Epithelial cell of esophagus (primary cell): ENCODE results near the gene CCDC85A.

Experiments
- DNase-seq: peaks from one replicate; pipeline ENCODE4 v3.0.0; 2010; ENCODE audit warnings: low read depth
- H3K4me3 ChIP-seq: 2 replicates; pipeline ENCODE4 v1.5.1; 2011; ENCODE audit warnings: mild to moderate bottlenecking, low read length, control low read depth
- TF ChIP-seq, protein P1 (sequence below): IDR thresholded peaks from 2 replicates; pipeline ENCODE4 v1.5.1; 2011; ENCODE audit warnings: low read depth, mild to moderate bottlenecking, low read length, control low read depth, inconsistent platforms; ENCODE audit not compliant: insufficient read depth; ENCODE audit errors: missing control alignments

The CCDC85A gene

DNA sequence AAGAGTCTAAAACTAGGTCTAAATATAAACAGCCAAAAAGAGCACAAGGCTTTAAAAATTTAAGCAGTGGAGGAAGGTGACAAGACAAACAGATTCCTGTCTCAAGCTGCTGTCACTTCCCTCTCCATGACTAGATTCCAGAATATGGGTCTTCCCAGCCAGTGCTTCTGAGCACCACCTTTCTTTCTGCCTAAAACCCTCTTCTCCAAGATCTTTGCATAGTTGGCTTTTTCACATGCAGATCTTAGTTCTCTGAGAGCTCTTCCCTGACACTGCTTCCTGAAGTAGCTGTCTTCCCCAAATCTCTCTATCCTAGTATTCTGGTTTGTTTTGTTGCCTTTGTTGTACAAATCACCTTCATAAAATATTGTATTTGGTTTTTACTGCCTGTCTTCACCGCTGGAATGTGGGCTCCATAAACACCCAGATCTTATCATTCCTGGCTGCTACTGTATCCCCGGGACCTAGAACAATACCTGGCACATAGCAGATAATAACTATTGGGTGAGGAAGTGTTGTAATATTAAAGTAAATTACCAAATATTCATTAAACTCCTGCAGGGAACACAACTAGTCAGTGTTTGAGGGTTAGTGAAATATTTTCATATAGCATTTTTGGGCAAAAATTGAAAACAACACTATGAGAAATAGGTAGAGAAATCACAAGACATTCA is 150.2 kb downstream of the CCDC85A start:
- DNase-seq, result no peak
- TF ChIP-seq, protein P1, sequence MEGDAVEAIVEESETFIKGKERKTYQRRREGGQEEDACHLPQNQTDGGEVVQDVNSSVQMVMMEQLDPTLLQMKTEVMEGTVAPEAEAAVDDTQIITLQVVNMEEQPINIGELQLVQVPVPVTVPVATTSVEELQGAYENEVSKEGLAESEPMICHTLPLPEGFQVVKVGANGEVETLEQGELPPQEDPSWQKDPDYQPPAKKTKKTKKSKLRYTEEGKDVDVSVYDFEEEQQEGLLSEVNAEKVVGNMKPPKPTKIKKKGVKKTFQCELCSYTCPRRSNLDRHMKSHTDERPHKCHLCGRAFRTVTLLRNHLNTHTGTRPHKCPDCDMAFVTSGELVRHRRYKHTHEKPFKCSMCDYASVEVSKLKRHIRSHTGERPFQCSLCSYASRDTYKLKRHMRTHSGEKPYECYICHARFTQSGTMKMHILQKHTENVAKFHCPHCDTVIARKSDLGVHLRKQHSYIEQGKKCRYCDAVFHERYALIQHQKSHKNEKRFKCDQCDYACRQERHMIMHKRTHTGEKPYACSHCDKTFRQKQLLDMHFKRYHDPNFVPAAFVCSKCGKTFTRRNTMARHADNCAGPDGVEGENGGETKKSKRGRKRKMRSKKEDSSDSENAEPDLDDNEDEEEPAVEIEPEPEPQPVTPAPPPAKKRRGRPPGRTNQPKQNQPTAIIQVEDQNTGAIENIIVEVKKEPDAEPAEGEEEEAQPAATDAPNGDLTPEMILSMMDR, result no peak
- no peak overlapping the region for H3K4me3 ChIP-seq

DNA sequence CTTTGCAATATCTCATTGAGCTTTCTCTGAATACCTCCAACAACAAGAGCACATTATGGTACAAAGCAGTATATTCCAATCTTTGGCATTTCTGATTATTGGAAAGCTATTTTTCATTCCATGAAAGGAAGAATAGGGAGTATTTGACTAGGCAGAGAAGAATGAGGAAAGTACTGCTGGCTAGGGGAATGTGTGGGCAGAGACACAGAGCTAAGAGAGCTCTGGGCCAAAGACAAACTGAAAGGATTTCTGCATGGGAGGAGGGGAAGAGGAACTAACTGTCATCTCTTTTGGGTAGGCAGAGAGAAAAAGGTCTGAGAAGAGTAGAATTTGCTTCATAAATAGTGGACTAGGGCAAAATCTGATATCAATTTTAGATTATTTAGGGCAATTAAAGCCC is 150.8 kb downstream of the CCDC85A start:
- TF ChIP-seq, protein P1, result no peak
- peak; percentile 4 for DNase-seq
- H3K4me3 ChIP-seq, result no peak overlapping the region

DNA sequence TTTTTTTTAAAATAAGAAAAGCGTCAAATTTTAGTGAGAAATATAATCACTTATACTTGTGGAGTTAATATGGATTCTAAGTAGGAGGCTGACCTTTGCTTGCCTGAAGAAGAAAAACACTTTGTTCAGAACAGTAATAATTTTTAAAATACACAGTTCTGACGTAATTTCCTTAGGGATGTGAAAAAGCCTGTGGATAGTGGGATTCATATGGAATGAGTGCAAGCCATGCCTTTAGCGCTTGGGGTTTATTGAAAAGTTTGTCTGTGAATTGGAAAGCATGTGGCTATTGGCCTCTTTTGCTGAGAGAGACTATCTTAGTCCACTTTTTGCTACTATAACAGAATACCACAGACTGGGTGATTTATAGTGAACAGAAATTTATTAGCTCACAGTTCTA is 151.3 kb downstream of the CCDC85A start:
- DNase-seq, result no peak
- no peak overlapping the region for H3K4me3 ChIP-seq
- TF ChIP-seq, protein P1, result no peak

DNA sequence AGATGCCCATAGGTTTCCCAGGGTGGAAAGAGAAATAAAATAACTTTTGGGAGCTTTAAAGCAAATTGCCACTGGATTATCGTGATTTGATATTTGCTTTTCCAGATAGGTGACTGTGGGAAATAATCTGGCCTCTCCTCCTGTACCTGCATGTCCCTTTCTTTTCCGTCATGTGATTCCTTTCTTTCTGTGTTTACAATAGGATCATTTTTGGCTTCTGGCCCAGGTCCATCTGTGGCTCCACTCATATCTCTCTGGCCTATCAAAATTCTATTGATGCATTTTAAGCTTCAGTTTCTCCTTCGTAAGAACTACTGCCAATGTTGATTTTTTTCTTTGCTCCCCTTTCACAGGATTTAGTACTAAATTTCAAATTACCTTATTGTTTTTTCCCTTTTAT is 153.6 kb downstream of the CCDC85A start:
- no peak overlapping the region for H3K4me3 ChIP-seq
- TF ChIP-seq, protein P1, result no peak
- DNase-seq, result no peak

DNA sequence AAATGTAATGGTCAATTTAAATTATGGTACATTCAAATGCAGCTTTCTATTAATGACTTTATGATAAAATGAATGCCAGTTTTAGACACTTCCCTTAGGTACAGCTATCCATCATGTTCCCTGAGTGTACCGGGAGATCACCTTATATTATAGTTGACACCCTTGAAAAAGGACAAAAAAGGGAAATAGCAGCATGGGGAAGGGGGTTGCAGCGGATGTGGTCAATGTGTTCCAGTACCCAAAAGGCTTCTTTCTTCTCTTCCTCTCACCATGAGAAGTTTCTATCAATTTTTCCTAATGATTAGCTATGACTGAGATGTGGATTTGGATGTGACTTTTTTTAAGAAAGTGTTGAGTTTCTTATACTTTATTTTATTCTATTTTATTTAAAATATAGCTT is 154.4 kb downstream of the CCDC85A start:
- no peak for DNase-seq
- TF ChIP-seq, protein P1, result no peak
- no peak overlapping the region for H3K4me3 ChIP-seq

DNA sequence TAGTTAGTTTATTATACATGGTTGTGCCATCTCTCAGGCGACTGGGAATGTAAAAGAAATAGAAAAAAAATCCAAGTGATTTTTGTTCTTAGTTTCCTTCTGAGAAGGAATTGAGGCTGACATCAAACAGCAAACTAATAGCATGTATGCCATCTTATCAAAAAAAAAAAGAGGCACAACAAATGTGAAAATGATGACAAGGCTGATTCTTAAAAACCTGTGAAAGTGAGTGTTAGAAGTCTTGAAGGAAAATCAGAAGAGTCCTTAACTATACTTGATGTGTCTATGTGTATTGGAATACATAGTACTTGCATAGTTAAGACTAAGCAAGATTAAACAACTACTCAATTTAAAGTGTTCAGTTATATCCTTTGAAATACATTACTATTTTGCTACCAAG is 161.0 kb downstream of the CCDC85A start:
- DNase-seq, result no peak
- TF ChIP-seq, protein P1, result no peak
- H3K4me3 ChIP-seq, result no peak overlapping the region

DNA sequence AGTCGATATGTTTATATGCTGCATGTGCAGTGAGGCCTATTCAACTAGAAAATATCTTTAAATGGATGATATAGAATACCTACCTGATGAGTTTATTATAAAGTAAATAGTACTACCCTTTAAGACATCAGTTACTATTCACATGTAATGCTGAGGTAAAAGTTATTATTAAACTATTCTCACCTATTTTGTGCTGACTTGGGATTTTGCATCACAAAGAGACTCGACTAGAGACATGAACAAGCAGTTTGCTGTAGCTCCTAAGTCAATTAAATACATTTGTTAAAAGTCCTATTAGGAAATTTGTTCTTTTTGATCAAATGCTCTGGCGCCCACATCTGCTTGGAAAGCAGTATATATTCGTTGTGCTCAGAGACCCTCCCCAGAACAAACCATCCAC is 164.1 kb downstream of the CCDC85A start:
- DNase-seq, result no peak
- no peak overlapping the region for H3K4me3 ChIP-seq
- TF ChIP-seq, protein P1, result no peak
